Heart right ventricle (tissue), 16 donors: ENCODE data around the gene ADD2. TPM values are rescaled to one million over a fixed set of nuclear protein-coding genes. Genes with fewer than 3 reads are reported as not detected.
A peak's percentile ranks its signal among the peaks of the same experiment; 100 is the strongest.

Experiments
- ATAC-seq, 8 donors: fragments of 200-7000 bp; cut with Tn5 transposase; one replicate each; pipeline ENCODE4 v1.9.1; 2020; ENCODE audit warnings: mild to moderate bottlenecking in 8 of 8, moderate library complexity in 8 of 8, moderate number of reproducible peaks in 1 of 8
- DNase-seq, 2 donors: peaks; one replicate each; pipeline ENCODE4 v3.0.0-alpha.2; 2020
- H3K27ac ChIP-seq, 10 donors: fragments of 200-600 bp; sonication (generic) in 2 of 10; one replicate each; pipeline versions ENCODE4 v1.5.0 to v1.8.0; 2020 to 2022; ENCODE audit warnings: mild to moderate bottlenecking in 3 of 10
- H3K27me3 ChIP-seq, 7 donors: fragments of 200-600 bp; one replicate each; pipeline ENCODE4 v1.8.0; 2021 to 2022; ENCODE audit warnings: mild to moderate bottlenecking in 2 of 7
- H3K36me3 ChIP-seq, 9 donors: fragments of 200-600 bp; sonication (generic) in 1 of 9; one replicate each; pipeline versions ENCODE4 v1.5.0 to v1.8.0; 2020 to 2022; ENCODE audit warnings: mild to moderate bottlenecking in 2 of 9
- H3K4me1 ChIP-seq, 9 donors: fragments of 200-600 bp; sonication (generic) in 1 of 9; one replicate each; pipeline versions ENCODE4 v1.5.0 to v1.8.0; 2020 to 2022; ENCODE audit warnings: mild to moderate bottlenecking in 4 of 9
- H3K4me3 ChIP-seq, 10 donors: fragments of 200-600 bp; sonication (generic) in 2 of 10; one replicate each; pipeline versions ENCODE4 v1.5.0 to v1.8.0; 2020 to 2022; ENCODE audit warnings: mild to moderate bottlenecking in 7 of 10, moderate library complexity in 2 of 10
- H3K9me3 ChIP-seq, 11 donors: fragments of 200-600 bp in 10 of 11; sonication (generic) in 2 of 11; one replicate each; pipeline versions ENCODE4 v1.5.0 to v1.8.0; 2013 to 2022; ENCODE audit warnings: mild to moderate bottlenecking in 2 of 11, control low read depth in 1 of 11, moderate library complexity in 1 of 11
- CTCF ChIP-seq, 9 donors: fragments of 200-600 bp; sonication (generic) in 2 of 9; IDR thresholded peaks; one replicate each; pipeline versions ENCODE4 v1.5.0 to v1.8.0; 2021 to 2022; ENCODE audit warnings: antibody characterized with exemption in 9 of 9, mild to moderate bottlenecking in 5 of 9, moderate library complexity in 1 of 9
- WGBS, 2 donors: extraction: QIAGEN DNeasy Blood & Tissue Kit; methylation state at CpG; one replicate each; pipeline ENCODE4 v1.1.7; 2013; ENCODE audit warnings: inconsistent platforms in 1 of 2; 5-methylcytosine and 5-hydroxymethylcytosine counted together
- intact Hi-C, 10 donors: fragments of 100-400 bp; cut with DNase I; formaldehyde crosslinking; loops; one replicate each; pipeline versions ENCODE4 v1.11.1 to v1.14.2; 2022
- polyA plus RNA-seq, 2 donors: library from polyadenylated mRNA; stranded (reverse); fragments of 200-250 nt; gene quantifications; one replicate each; pipeline ENCODE4 v1.2.3, GENCODE V29; 2013
- total RNA-seq, 10 donors: library from RNA; stranded (reverse); fragmentation: NEBNext Ultra II Directional in 3 of 10; extraction: Animal tissue kit (Norgen Biotek cat#: 25700) in 3 of 10; gene quantifications; one replicate each; pipeline versions ENCODE4 v1.2.1 to v1.2.4, GENCODE V29; 2021 to 2023
- donor health status: Arrhythmogenic right ventricular cardiomyopathy.
- donor health status: ischemic (EF 13 %, LVEDD 7.1; RV severe dilation, severe dysfunction).
- donor health status: healthy with polysubstance abuse.
- donor health status: DM: no; HTN: yes; CAD: no.
- donor health status: DM: no; HTN: no; CAD: no.
- donor health status: ischemic (EF 25% LVEDD 6.9; RV normal size, moderate dysfunction).
- donor health status: ischemic (EF 25% LVEDD 5.7; RV mildly dilated, moderate dysfunction).
- donor health status: healthy.
- donor health status: DM: yes; HTN: yes; CAD: no.
- donor health status: Ischemic cardiomyopathy.
- donor health status: ischemic (EF 35%, LVEDD 5.7; RV mildly dilated, moderate dysfunction).
- donor health status: nonischemic (EF 11% LVEDD 7.7; RV severe dilation, severe dysfunction).
- donor health status: DM: yes; HTN: yes; CAD: no.
- donor health status: PGD.
- donor health status: ischemic (EF 29% LVEDD 5.4; RV normal size, mild dysfunction).
- donor health status: nonischemic (EF 23%, LVEDD 6.1; RV moderate dilation, normal function).

Gene ADD2
- total and polyA plus RNA-seq, 12 donors, result 0.16 to 5.7 (median 2.2) TPM

GRCh38 chr2:70679259-70679658 is 88.7 kb downstream of the ADD2 start:
- Histone ChIP-seq H3K9me3 (no peaks in the 10 kb centered on the region), H3K4me1 (peaks cover 0 to 17% (median 4%) of the 10 kb centered on the region in 9 donors), H3K36me3 (peaks cover 0 to 3% (median 0%) of the 10 kb centered on the region in 9 donors), H3K27me3 (no peaks in the 10 kb centered on the region), H3K4me3 (no peak overlapping the region), H3K27ac (peak overlapping the region in 2 of 10 donors; percentile 4 to 59)
- TF ChIP-seq CTCF (IDR thresholded peaks at IDR 0.05), result no peak
- intact Hi-C loops, result no loop called here
- DNase-seq (no peak), ATAC-seq (peak in 7 of 8 donors; percentile 28 to 79 (median 57))
- WGBS, 2 donors, result 34 to 62% methylated on average over 1 of the region's 1 CpG

- Histone ChIP-seq H3K27ac (peak overlapping the region in 2 of 10 donors; percentile 4 to 59), H3K4me1 (peaks cover 0 to 17% (median 4%) of the 10 kb centered on the region in 9 donors), H3K9me3 (no peaks in the 10 kb centered on the region), H3K4me3 (no peak overlapping the region), H3K27me3 (no peaks in the 10 kb centered on the region), H3K36me3 (peaks cover 0 to 3% (median 0%) of the 10 kb centered on the region in 9 donors)
- no peak for TF ChIP-seq CTCF (IDR thresholded peaks at IDR 0.05)
- no peak for DNase-seq
- no peak for ATAC-seq
- intact Hi-C loops, result no loop called here
- WGBS, 2 donors, result 96 to 97% methylated on average over 17 of the region's 17 CpGs
These were observed 89.3 kb downstream of the ADD2 start for GRCh38 chr2:70678576-70679143.

GRCh38 chr2:70676301-70677035 is 91.5 kb downstream of the ADD2 start:
- H3K4me3 ChIP-seq, result no peak overlapping the region
- ATAC-seq (no peak), DNase-seq (no peak)
- no peaks in the 10 kb centered on the region for H3K9me3 ChIP-seq
- no peaks in the 10 kb centered on the region for H3K27me3 ChIP-seq
- H3K4me1 ChIP-seq, result peaks cover 0 to 17% (median 4%) of the 10 kb centered on the region in 9 donors
- TF ChIP-seq CTCF (IDR thresholded peaks at IDR 0.05), result no peak
- WGBS, 2 donors, result 94 to 99% methylated on average over 20 of the region's 20 CpGs
- H3K36me3 ChIP-seq, result peaks cover 0 to 3% (median 0%) of the 10 kb centered on the region in 9 donors
- intact Hi-C loops, result no loop called here
- H3K27ac ChIP-seq, result no peak overlapping the region

GRCh38 chr2:70675862-70676261 is 92.1 kb downstream of the ADD2 start:
- WGBS, 2 donors, result 91 to 94% methylated on average over 2 of the region's 2 CpGs
- Histone ChIP-seq H3K4me1 (peaks cover 0 to 17% (median 4%) of the 10 kb centered on the region in 9 donors), H3K27me3 (no peaks in the 10 kb centered on the region), H3K36me3 (peaks cover 0 to 3% (median 0%) of the 10 kb centered on the region in 9 donors), H3K9me3 (no peaks in the 10 kb centered on the region), H3K27ac (no peak overlapping the region), H3K4me3 (no peak overlapping the region)
- TF ChIP-seq CTCF (IDR thresholded peaks at IDR 0.05), result no peak
- DNase-seq (no peak), ATAC-seq (no peak)
- intact Hi-C loops, result no loop called here
